Measurements from ENCODE around the gene ZBTB4. TPM values are rescaled to one million over a fixed set of nuclear protein-coding genes. Genes with fewer than 3 reads are reported as not detected.
"Not testable (repeated sequence)": the region's sequence is repeated elsewhere in the genome, so short reads cannot be mapped to it uniquely, and the experiment has no call there.

ZBTB4 gene
- polyA plus RNA-seq, 1 experiment: 25.9 TPM

- DNase-seq (ENCODE audit: low read depth): no peak
- TF ChIP-seq CTCF (IDR thresholded peaks at IDR 0.05; ENCODE audit: insufficient read depth, low read depth, low read length): no peak
- POLR2A ChIA-PET: interaction anchor here (0.6 kb wide), 1 partner anchor 38 kb away, joined by 8 read pairs; no protein-coding TSS in a partner anchor
- H3K4me3 ChIP-seq (ENCODE audit: low read depth, low read length): no peak overlapping the region
- CTCF ChIA-PET: interaction anchor here (0.7 to 2.1 kb wide), 5 partner anchors 31 to 84 kb away, joined by 3 to 7 read pairs (median 3); no protein-coding TSS in a partner anchor
- no peaks in the 10 kb centered on the region for H3K27me3 ChIP-seq (ENCODE audit: control insufficient read depth, insufficient read depth, low read length)
- H3K36me3 ChIP-seq (ENCODE audit: control insufficient read depth, insufficient read depth, low read length): 0 out of 2 replicates have a peak, but pooled peaks cover 2% of the 10 kb centered on the region
Measured at GRCh38 chr17:7476494-7476893, 2.9 kb downstream of the ZBTB4 start.

GRCh38 chr17:7475764-7476422 is 3.5 kb downstream of the ZBTB4 start:
- TF ChIP-seq CTCF (IDR thresholded peaks at IDR 0.05; ENCODE audit: insufficient read depth, low read depth, low read length): no peak
- H3K36me3 ChIP-seq (ENCODE audit: control insufficient read depth, insufficient read depth, low read length): 0 out of 2 replicates have a peak, but pooled peaks cover 2% of the 10 kb centered on the region
- no peaks in the 10 kb centered on the region for H3K27me3 ChIP-seq (ENCODE audit: control insufficient read depth, insufficient read depth, low read length)
- CTCF ChIA-PET: interaction anchor here (0.8 to 2.1 kb wide), 4 partner anchors 30 to 85 kb away, joined by 3 to 7 read pairs (median 3); no protein-coding TSS in a partner anchor
- POLR2A ChIA-PET: interaction anchor here (0.6 kb wide), 1 partner anchor 39 kb away, joined by 8 read pairs; no protein-coding TSS in a partner anchor
- no peak for DNase-seq (ENCODE audit: low read depth)
- no peak overlapping the region for H3K4me3 ChIP-seq (ENCODE audit: low read depth, low read length)

- H3K27me3 ChIP-seq (ENCODE audit: control insufficient read depth, insufficient read depth, low read length); POLR2A ChIA-PET; H3K4me3 ChIP-seq (ENCODE audit: low read depth, low read length); DNase-seq (ENCODE audit: low read depth); H3K36me3 ChIP-seq (ENCODE audit: control insufficient read depth, insufficient read depth, low read length); CTCF ChIA-PET: not testable (repeated sequence)
Measured at GRCh38 chr17:7474767-7475166, 4.7 kb downstream of the ZBTB4 start.

GRCh38 chr17:7471729-7472128 is 7.7 kb downstream of the ZBTB4 start:
- POLR2A ChIA-PET: no interaction called here
- no peak for DNase-seq (ENCODE audit: low read depth)
- peaks cover 9% of the 10 kb centered on the region for H3K36me3 ChIP-seq (ENCODE audit: control insufficient read depth, insufficient read depth, low read length)
- no peak overlapping the region for H3K4me3 ChIP-seq (ENCODE audit: low read depth, low read length)
- H3K27me3 ChIP-seq (ENCODE audit: control insufficient read depth, insufficient read depth, low read length): no peaks in the 10 kb centered on the region
- CTCF ChIA-PET: no interaction called here
- TF ChIP-seq CTCF (IDR thresholded peaks at IDR 0.05; ENCODE audit: insufficient read depth, low read depth, low read length): no peak

GRCh38 chr17:7470457-7470973 is 8.9 kb downstream of the ZBTB4 start:
- POLR2A ChIA-PET; DNase-seq (ENCODE audit: low read depth); H3K27me3 ChIP-seq (ENCODE audit: control insufficient read depth, insufficient read depth, low read length); H3K4me3 ChIP-seq (ENCODE audit: low read depth, low read length): not testable (repeated sequence)
- peaks cover 19% of the 10 kb centered on the region for H3K36me3 ChIP-seq (ENCODE audit: control insufficient read depth, insufficient read depth, low read length)
- CTCF ChIA-PET: interaction anchor here (1.0 to 2.0 kb wide), 2 partner anchors 15 to 45 kb away, joined by 3 to 5 read pairs; no protein-coding TSS in a partner anchor

GRCh38 chr17:7469843-7470242 is 9.6 kb downstream of the ZBTB4 start:
- H3K27me3 ChIP-seq (ENCODE audit: control insufficient read depth, insufficient read depth, low read length); POLR2A ChIA-PET; DNase-seq (ENCODE audit: low read depth); H3K4me3 ChIP-seq (ENCODE audit: low read depth, low read length): not testable (repeated sequence)
- CTCF ChIA-PET: interaction anchor here (2.0 kb wide), 1 partner anchor 16 kb away, joined by 5 read pairs; no protein-coding TSS in a partner anchor
- H3K36me3 ChIP-seq (ENCODE audit: control insufficient read depth, insufficient read depth, low read length): peaks cover 19% of the 10 kb centered on the region
